GM18873 (cell line): Measurements from ENCODE around the gene GRP.

Experiments
- ATAC-seq: cut with Tn5 transposase; IDR thresholded peaks from one replicate; pipeline ENCODE4 v1.9.1; 2021; ENCODE audit warnings: mild to moderate bottlenecking, moderate library complexity, moderate number of reproducible peaks; ENCODE audit not compliant: unreplicated experiment, low FRiP score

GRP gene

GRCh38 chr18:59266886-59267502, 47.0 kb downstream of the GRP start:
- ATAC-seq: no peak

- no peak for ATAC-seq
Observed at GRCh38 chr18:59267503-59268126, 47.7 kb downstream of the GRP start.

- no peak for ATAC-seq
Observed at GRCh38 chr18:59268127-59268720, 48.3 kb downstream of the GRP start.

- no peak for ATAC-seq
Observed at GRCh38 chr18:59268721-59269562, 49.0 kb downstream of the GRP start.

- ATAC-seq: no peak
Observed at GRCh38 chr18:59269563-59270119, 49.7 kb downstream of the GRP start.

- no peak for ATAC-seq
Observed at GRCh38 chr18:59270689-59271257, 50.8 kb downstream of the GRP start.

GRCh38 chr18:59271606-59272220, 51.8 kb downstream of the GRP start:
- ATAC-seq: no peak

GRCh38 chr18:59272221-59272888, 52.4 kb downstream of the GRP start:
- ATAC-seq: no peak

GRCh38 chr18:59272891-59273758, 53.2 kb downstream of the GRP start, which contains the start of gene RAX:
RAX (minus strand) TSS chr18:59273454; CDS start chr18:59273206, 248 bp downstream.
- no peak for ATAC-seq

- no peak for ATAC-seq
Observed at GRCh38 chr18:59273759-59274532, 54.0 kb downstream of the GRP start.

GRCh38 chr18:59274533-59274928, 54.6 kb downstream of the GRP start:
- ATAC-seq: no peak

- no peak for ATAC-seq
Observed at GRCh38 chr18:59275406-59275949, 55.5 kb downstream of the GRP start.

GRCh38 chr18:59276047-59276446, 56.1 kb downstream of the GRP start:
- ATAC-seq: no peak

GRCh38 chr18:59278793-59279192, 58.8 kb downstream of the GRP start:
- ATAC-seq: no peak

GRCh38 chr18:59279193-59279592, 59.2 kb downstream of the GRP start:
- ATAC-seq: no peak

GRCh38 chr18:59279722-59280121, 59.8 kb downstream of the GRP start:
- no peak for ATAC-seq
